Measurements from ENCODE around the gene MICA.

GRCh38 chr6:31414771-31415265 lies 11.4 kb downstream of the MICA start:
- TF ChIP-seq CTCF (IDR thresholded peaks at IDR 0.05) (no peak), POLR2A (IDR thresholded peaks at IDR 0.05) (no peak)
